NOMO-1 (cell line): ENCODE data around the gene GNG7.
A peak's percentile ranks its signal among the peaks of the same experiment; 100 is the strongest.
"Not testable (repeated sequence)": the region's sequence is repeated elsewhere in the genome, so short reads cannot be mapped to it uniquely, and the experiment has no call there.

Experiments
- DNase-seq, 2 experiments: peaks; one replicate each; lab custom pipeline; 2025; ENCODE audit not compliant: unreplicated experiment in 2 of 2; lab: John Stamatoyannopoulos, UW

Gene GNG7

GRCh38 chr19:2646866-2647535 lies 55.5 kb downstream of the GNG7 start:
- DNase-seq, result no peak

DNA sequence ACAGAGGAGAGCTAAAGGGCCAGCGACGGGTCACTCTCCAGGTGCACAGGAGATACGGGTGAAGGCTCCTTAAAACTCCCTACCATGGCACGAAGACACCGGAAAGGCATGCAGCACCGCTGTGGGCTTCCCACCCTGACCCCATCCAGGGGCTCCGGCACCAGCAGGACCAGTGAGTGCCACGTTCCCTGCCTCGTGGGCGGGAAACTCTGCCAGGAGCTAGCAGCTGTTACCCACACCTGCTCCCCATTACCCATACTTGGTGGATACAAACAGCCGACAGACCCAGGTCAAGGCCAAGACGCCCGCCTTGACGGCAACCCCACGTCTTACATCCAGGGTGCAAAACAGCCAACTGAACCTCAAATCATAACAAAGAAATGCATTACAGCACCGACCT lies 56.7 kb downstream of the GNG7 start:
- DNase-seq, result no peak

- DNase-seq, result not testable (repeated sequence)
Measured at GRCh38 chr19:2643123-2643737, 59.3 kb downstream of the GNG7 start.

DNA sequence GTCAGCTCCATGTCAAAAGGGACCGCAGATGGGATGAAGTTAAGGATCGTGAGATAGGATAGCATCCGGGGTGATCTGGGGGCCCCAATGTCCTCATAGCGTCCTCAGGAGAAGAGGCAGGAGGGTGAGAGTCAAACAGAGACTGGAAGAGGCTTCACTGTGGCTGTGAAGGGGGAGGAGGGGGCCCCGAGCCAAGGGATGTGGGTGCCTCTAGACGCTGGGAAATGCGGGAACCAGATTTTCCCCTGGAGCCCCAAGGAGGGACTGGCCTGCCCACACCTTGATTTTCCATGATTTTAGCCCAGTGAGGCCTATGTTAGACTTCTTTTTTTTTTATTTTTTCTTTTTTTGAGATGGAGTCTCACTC lies 61.2 kb downstream of the GNG7 start:
- no peak for DNase-seq

GRCh38 chr19:2640563-2641331 lies 61.7 kb downstream of the GNG7 start:
- no peak for DNase-seq

DNA sequence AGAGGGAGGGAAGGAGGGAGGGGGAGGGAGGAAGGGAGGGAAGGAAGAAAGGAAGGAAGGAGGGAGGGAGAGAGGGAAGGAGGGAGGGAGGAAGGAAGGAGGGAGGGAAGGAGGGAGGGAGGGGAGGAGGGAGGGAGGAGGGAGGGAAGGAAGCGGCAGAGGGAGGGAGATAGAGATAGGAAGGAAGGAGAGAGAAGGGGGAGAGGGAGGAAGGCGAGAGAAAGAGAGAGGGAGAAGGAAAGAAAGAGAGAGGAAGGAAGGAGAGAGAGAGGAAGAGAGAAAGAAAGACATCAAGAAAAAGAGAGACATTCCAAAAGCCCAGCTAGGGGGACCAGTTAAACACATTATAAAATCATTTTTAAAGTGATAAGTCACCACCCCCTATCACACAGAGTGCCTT lies 62.5 kb downstream of the GNG7 start:
- DNase-seq, result no peak

GRCh38 chr19:2638417-2638940 lies 64.0 kb downstream of the GNG7 start:
- DNase-seq, result no peak

- peak; percentile 32 to 43 for DNase-seq
Measured at GRCh38 chr19:2636897-2637683, 65.4 kb downstream of the GNG7 start.

- no peak for DNase-seq
Measured at GRCh38 chr19:2636141-2636896, 66.2 kb downstream of the GNG7 start.

GRCh38 chr19:2634960-2635359 lies 67.5 kb downstream of the GNG7 start:
- no peak for DNase-seq

DNA sequence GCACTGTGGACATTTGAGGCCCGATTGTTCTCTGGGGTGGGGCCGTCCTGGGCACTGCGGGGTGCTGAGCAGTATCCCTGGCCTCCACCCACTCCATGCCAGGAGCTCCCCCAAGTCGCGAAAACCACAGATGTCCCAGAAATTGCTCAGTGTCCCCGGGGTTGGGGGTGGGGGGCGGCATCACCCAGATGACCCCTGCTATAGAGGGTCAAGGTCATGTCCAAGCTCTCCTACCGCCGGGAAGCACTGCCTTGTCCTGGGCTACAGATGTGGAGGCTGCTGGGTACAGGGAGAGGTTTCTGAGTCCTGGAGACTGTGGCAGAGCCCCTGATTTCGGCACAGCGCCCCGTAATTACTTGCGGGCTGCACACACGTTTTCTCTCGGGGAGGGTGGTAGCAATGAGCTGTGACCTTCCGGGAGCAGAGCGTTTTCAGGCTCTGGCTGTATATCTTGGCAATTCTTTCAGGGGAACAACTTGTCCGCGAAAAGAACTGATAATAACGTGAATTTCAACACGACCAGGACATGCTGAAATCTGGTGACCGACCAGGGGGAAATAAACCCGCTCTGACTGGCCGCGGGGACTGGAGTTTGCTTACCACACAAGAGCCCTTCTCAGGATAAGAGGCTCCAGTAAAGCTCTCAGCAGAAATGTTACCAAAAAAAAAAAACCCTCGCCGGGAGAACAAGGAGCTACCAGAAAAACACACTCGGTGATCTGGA lies 68.1 kb downstream of the GNG7 start:
- DNase-seq, result peak; percentile 59 to 80

GRCh38 chr19:2633693-2634075 lies 68.8 kb downstream of the GNG7 start:
- no peak for DNase-seq

- DNase-seq, result peak; percentile 26 to 36
Measured at GRCh38 chr19:2631213-2631821, 71.2 kb downstream of the GNG7 start.

GRCh38 chr19:2630352-2631001 lies 72.0 kb downstream of the GNG7 start:
- no peak for DNase-seq

DNA sequence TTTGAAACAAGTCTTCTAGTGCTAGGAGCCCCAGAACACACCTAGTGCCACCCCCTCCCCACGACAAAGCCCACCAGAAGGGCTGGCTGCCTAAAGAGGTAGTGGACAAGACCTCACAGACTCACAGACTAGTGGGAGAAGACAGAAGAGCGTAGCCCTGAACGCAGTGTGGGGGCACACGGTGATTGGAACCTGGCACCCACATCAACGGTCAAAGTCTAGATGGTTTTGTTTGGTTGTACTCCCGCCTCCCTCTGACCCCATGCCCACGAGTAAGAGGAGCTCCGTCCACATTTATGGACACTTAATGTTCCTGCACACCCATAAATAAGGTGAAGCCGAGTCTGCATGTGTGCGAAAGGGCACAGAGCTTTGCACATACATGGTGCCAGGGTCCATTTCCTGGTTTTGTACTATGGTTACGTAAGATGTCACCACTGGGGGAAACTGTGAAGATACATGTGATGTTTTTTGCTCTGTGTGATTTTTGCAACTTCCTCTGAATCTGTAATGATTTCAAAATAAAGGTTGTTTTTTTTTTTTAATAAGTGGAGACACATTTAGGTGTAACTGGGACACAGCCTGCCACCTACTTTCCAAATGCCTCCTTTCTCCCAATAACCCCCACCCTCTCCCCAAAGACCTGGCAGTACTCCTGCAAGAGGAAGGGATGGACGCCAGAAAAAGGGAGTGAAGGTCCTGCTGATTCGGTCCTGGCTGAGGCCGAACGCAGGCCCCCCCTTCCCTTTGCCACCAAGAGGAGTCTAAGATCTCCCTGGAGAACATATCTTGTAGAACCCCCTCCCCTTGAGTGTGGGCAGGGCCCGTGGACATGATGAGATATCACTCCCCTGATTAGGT lies 72.8 kb downstream of the GNG7 start:
- peak; percentile 77 to 95 for DNase-seq

- DNase-seq, result no peak
Measured at GRCh38 chr19:2628597-2628996, 73.9 kb downstream of the GNG7 start.

DNA sequence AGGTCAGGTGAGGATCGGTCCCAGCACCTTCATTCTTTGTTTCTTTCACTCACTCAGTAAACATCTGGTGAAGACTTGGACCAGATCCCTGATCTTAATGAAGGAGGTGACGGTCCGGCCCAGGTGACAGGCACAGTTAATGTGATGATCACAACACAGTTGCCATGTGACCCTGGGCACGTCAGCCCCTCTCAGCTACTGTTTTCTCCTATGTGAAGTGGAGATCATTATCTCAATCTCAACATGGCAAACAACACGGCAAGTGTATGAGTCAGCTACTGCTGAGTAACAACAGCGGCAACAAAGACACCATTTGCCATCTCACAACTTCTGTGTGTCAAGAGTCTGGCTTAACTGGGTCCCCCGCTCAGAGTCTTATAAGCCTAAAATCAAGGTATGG lies 74.6 kb downstream of the GNG7 start:
- no peak for DNase-seq

- no peak for DNase-seq
Measured at GRCh38 chr19:2627319-2627829, 75.1 kb downstream of the GNG7 start.
